ENCODE measurements around the gene CALD1.

Gene CALD1

GRCh38 chr7:134902058-134902457, 122.6 kb downstream of the CALD1 start:
- no peak overlapping the region for H3K4me3 ChIP-seq (ENCODE audit: low read depth, low read length)
- no peak for DNase-seq (ENCODE audit: low read depth, low spot score)
- TF ChIP-seq, protein P1, sequence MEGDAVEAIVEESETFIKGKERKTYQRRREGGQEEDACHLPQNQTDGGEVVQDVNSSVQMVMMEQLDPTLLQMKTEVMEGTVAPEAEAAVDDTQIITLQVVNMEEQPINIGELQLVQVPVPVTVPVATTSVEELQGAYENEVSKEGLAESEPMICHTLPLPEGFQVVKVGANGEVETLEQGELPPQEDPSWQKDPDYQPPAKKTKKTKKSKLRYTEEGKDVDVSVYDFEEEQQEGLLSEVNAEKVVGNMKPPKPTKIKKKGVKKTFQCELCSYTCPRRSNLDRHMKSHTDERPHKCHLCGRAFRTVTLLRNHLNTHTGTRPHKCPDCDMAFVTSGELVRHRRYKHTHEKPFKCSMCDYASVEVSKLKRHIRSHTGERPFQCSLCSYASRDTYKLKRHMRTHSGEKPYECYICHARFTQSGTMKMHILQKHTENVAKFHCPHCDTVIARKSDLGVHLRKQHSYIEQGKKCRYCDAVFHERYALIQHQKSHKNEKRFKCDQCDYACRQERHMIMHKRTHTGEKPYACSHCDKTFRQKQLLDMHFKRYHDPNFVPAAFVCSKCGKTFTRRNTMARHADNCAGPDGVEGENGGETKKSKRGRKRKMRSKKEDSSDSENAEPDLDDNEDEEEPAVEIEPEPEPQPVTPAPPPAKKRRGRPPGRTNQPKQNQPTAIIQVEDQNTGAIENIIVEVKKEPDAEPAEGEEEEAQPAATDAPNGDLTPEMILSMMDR (IDR thresholded peaks at IDR 0.05; ENCODE audit: low read depth, low read length), result no peak
- in situ Hi-C loops (cut with HindIII; ENCODE audit: low sequenced_read_pairs), result no loop called here

DNA sequence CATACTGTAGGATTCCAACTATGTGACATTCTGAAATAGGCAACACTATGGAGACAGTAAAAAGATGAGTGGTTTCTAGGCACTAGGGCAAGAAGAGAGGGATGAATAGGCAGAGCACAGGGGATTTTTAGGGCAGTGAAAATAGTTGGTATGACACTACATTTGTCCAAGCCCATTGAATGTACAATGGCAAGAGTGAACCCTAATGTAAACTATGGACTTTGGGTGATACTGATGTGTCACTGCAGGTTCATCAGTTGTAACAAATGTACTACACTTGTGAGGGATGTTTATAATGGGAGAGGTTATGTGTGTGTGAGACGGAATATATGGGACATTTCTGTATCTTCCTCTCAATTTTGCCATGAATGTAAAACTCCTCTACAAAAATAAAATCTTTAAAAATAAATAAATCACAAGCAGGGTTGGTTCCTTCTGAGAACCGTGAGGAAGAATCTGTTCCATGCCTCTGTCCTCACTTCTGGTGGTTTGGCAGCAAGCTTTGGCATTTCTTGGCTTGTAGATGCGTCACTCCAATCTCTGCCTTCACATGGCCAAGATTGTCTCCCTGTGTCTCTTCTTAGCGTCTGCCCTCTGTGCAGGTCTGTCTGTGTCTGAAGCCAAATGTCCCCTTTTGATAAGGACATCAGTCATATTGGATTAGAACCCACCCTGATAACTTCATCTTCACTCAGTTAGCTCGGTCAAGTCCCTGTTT, 123.8 kb downstream of the CALD1 start:
- TF ChIP-seq, protein P1 (IDR thresholded peaks at IDR 0.05; ENCODE audit: low read depth, low read length), result no peak
- H3K4me3 ChIP-seq (ENCODE audit: low read depth, low read length), result no peak overlapping the region
- peak; percentile 28 for DNase-seq (ENCODE audit: low read depth, low spot score)
- in situ Hi-C loops (cut with HindIII; ENCODE audit: low sequenced_read_pairs), result no loop called here

DNA sequence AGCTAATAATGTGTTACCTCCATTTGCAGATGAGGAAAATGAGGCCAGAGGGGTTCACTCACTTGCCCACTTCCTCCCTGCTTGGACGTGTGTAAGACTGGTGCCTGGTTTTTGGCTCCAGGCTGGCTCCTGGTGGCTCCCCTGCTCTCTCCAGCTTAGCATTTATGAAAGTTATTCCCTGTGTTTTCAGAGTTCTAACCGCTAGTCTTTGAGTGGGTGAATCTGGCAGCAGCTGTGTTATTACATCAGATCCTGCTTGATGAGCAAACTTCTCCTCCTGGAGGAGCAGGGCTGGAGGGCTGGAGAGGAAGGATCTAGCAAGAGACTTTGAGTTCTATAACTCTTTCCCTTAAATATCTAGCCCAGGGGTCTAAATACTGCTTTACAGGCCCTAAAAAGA, 125.9 kb downstream of the CALD1 start:
- H3K4me3 ChIP-seq (ENCODE audit: low read depth, low read length), result no peak overlapping the region
- in situ Hi-C loops (cut with HindIII; ENCODE audit: low sequenced_read_pairs), result no loop called here
- TF ChIP-seq, protein P1 (IDR thresholded peaks at IDR 0.05; ENCODE audit: low read depth, low read length), result peak; percentile 51
- DNase-seq (ENCODE audit: low read depth, low spot score), result peak; percentile 91

DNA sequence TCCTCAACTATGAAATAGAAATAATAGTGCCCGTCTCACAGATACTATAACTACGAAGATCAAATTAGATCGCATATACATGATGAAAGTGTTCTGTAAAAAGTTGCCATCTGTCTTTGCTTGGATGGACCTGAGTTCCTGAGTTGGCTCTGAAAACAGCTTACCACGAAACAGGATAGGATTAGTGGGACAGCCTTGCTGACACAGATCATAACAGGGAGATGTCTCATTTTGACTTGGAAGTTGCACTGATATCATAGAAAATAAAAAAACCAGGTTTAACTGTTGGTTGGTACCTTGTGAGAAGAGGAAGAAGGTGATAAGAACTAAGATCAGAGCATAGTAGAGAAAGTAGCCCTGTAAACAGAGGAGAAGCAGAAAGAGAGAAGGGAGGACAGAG, 127.6 kb downstream of the CALD1 start:
- DNase-seq (ENCODE audit: low read depth, low spot score), result no peak
- in situ Hi-C loops (cut with HindIII; ENCODE audit: low sequenced_read_pairs), result no loop called here
- no peak overlapping the region for H3K4me3 ChIP-seq (ENCODE audit: low read depth, low read length)
- TF ChIP-seq, protein P1 (IDR thresholded peaks at IDR 0.05; ENCODE audit: low read depth, low read length), result no peak

GRCh38 chr7:134907639-134908038, 128.2 kb downstream of the CALD1 start:
- DNase-seq (ENCODE audit: low read depth, low spot score), result peak; percentile 41
- in situ Hi-C loops (cut with HindIII; ENCODE audit: low sequenced_read_pairs), result no loop called here
- no peak overlapping the region for H3K4me3 ChIP-seq (ENCODE audit: low read depth, low read length)
- TF ChIP-seq, protein P1 (IDR thresholded peaks at IDR 0.05; ENCODE audit: low read depth, low read length), result no peak

GRCh38 chr7:134908289-134908688, 128.9 kb downstream of the CALD1 start:
- TF ChIP-seq, protein P1 (IDR thresholded peaks at IDR 0.05; ENCODE audit: low read depth, low read length), result no peak
- peak; percentile 48 for DNase-seq (ENCODE audit: low read depth, low spot score)
- no peak overlapping the region for H3K4me3 ChIP-seq (ENCODE audit: low read depth, low read length)
- in situ Hi-C loops (cut with HindIII; ENCODE audit: low sequenced_read_pairs), result no loop called here

All from astrocyte of the spinal cord (primary cell).